Stimulated activated CD8-positive, alpha-beta memory T cell treated with anti-CD3 and anti-CD28 coated beads, Interleukin-7, amount 100 ng/mL, for 4 hours (primary cell): Measurements from ENCODE around the gene GABRP.
"Not testable (repeated sequence)": the region's sequence is repeated elsewhere in the genome, so short reads cannot be mapped to it uniquely, and the experiment has no call there.

Experiments
- DNase-seq, 2 donors: peaks; one replicate each; pipeline ENCODE4 v3.0.0-alpha.2; 2020; ENCODE audit warnings: low read depth in 2 of 2

The GABRP gene

DNA sequence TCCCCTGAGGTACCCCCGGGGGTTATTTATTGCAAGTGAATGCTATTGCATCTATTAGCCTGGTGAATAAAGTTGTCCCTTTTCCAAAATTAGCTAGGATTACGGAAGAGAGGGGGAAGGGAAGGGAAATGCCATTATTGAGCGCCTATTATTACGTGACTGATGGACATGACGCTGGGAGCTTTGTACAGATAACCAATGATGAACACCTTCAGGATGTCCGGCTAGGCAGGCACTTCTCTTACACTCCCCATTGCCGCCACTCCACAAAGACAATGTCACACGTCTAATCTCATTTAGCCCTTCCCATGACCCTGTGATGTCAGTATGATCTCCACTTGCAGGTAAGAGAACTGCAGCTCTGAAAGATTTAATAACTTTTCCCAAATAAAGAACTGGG lies 9.4 kb downstream of the GABRP start:
- no peak for DNase-seq

DNA sequence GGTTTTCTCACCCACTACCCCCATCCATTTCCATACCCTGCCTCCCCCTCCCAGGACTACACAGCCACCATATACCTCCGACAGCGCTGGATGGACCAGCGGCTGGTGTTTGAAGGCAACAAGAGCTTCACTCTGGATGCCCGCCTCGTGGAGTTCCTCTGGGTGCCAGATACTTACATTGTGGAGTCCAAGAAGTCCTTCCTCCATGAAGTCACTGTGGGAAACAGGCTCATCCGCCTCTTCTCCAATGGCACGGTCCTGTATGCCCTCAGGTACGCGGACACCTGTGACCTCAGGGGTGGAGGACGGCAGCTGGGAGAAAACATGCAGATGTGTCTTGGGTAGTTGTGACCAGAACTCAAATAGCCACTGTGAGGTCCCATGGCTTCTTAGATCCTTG lies 11.6 kb downstream of the GABRP start:
- DNase-seq: no peak

DNA sequence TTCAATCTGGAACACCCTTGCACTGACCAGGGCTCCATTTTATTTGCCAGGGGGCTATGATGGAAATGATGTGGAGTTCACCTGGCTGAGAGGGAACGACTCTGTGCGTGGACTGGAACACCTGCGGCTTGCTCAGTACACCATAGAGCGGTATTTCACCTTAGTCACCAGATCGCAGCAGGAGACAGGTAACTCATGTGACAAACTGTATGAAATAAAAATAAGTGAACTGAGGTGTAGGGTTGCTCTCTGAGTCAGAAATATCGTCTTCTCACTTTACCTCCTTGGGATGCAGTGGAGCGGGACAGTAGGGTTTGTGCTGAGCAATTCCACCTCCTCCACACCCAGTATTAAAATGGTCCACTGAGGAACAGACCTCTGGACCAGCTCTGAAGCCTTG lies 22.1 kb downstream of the GABRP start:
- DNase-seq: no peak

DNA sequence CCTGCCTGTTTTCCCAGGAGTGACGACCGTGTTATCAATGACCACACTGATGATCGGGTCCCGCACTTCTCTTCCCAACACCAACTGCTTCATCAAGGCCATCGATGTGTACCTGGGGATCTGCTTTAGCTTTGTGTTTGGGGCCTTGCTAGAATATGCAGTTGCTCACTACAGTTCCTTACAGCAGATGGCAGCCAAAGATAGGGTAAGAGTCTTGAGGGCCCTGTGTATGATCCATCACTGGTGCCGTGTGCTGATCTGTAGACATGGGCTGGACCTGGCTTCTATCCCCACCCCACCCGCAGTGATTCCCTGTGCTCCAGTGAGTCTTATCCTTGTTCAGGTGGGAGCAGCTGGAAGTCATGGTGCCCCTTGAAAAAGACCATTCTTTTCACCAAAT lies 26.0 kb downstream of the GABRP start:
- DNase-seq: no peak

DNA sequence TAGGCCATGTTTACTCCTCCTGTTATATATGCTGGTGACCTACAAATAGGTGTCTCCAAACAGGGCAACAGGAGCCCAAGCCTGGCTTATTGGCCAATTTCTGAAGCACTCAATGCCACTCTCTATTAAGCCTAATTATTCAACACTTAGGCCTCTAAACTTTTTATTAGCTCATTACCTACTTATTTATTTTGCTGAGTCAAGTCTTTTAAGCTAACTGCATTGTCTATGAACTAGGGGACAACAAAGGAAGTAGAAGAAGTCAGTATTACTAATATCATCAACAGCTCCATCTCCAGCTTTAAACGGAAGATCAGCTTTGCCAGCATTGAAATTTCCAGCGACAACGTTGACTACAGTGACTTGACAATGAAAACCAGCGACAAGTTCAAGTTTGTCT lies 28.2 kb downstream of the GABRP start:
- no peak for DNase-seq

DNA sequence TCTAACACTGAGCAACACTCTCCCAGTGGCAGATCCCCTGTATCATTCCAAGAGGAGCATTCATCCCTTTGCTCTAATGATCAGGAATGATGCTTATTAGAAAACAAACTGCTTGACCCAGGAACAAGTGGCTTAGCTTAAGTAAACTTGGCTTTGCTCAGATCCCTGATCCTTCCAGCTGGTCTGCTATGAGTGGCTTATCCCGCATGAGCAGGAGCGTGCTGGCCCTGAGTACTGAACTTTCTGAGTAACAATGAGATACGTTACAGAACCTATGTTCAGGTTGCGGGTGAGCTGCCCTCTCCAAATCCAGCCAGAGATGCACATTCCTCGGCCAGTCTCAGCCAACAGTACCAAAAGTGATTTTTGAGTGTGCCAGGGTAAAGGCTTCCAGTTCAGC lies 29.7 kb downstream of the GABRP start:
- DNase-seq: no peak

DNA sequence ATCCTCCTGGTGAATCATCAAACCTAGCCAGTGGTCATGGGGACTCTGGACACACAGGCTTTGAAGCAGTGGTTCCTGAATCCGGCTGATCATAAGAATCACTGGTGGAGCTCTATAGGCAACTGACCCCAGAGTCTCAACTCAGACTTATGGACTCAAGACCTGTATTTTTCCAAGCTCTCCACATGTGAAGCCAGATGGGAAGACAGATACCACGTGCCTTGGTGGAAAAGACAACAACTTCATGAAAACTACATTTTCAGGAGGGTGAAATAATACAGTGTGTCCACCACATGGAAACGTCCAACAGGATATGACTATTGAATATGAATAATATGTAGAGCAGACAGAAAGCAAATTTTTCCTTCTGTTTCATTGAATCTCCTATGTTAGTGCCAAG lies 33.7 kb downstream of the GABRP start:
- DNase-seq: no peak

DNA sequence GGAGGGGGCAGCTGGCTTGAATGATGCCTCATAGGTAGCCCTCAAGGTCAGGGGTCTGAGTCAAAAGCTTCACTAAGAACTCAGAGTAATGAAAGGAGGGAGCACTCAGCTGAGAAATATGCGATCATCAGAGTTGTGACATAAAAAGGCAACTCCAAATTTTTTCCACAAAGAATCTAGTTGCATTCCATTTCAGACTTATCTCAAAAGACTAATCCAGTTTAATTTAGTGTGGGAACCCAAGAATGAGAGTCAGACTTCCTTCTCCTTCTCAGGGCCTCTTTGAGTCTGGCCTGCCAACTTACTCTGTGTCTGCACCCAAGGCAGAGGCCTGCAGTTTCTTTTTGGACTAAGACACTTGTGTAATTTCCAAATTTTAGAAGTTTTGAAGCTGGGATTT lies 34.7 kb downstream of the GABRP start:
- DNase-seq: no peak

DNA sequence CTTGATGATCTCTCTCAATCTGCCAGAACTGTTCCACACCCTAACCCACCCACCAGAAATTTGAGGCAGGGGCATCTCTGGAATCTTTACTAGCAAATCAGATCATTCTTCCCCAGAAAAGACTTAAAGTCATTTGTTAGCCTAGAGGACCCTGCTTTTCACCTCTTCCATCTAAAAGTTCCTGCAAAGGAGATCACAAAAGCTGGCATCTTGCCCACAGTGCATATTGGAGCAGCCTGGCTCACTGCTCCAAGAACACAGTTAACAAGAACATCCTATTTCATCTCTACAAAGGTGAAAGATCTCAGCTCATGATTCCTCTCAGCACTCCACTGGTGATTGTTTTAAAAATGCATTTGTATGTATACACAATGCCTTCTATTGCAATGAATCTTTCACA lies 36.3 kb downstream of the GABRP start:
- no peak for DNase-seq

DNA sequence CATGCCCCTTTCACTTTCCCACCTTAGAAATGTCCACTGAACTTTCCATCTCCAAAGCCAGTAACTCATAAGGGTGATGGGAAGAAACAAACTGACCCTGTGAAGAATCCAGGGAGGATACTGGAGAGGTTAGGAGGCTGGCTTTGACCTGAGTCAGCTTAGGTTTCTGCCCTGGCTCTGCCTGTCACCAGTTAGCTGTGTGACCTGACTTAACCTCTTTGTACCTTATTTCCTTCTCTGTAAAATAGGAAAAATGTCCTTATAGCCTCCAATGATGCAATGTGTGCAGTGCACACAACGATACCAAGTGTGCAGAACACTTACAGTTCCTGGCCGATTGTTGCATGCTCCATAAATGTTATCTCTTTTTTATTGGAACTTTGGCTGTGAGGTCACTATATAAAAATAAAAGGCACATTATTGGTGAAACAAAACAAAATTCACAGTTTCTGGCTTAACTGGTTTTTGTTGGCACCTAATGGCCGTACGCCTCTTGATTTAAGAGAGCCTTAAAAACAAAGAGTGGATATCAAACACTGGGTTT lies 37.8 kb downstream of the GABRP start:
- no peak for DNase-seq

DNA sequence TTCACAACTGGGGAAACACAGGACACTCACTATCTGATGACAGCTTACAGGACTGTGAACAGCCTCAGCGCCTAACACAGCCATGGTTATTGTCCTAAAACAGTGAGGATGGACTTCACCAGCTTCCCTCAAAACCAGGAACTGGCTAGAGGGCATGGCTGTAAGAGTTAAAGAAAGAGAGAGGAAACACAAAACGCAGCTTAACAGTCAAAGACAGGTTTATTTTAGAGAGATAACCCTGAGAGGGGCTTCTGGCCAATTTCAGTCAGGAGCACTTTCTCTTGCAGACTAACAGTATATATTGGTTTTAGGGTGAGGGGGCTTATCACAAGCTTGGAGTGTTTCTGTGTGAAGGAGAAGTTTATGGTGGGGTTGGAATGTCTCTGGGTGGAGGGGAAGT lies 42.6 kb downstream of the GABRP start:
- DNase-seq: no peak

DNA sequence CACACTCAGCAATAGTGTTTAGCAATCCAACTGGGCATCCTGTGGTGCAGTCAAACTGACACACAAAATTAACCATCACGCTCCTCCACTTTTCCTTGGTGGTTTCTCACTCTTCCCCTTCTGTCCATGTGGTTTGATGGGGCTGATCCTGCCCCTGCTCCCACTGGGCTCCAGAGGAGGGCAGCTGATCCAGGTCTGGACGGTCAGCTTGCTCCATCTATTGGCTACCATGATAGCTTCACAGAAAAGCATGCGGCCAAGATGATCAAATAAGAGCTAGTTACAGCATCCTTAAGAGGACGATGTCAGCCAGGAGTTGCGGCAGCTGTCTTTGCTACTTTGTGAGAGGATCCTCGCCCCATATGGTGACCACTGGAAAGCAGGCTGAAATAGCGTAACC lies 48.7 kb downstream of the GABRP start:
- no peak for DNase-seq

DNA sequence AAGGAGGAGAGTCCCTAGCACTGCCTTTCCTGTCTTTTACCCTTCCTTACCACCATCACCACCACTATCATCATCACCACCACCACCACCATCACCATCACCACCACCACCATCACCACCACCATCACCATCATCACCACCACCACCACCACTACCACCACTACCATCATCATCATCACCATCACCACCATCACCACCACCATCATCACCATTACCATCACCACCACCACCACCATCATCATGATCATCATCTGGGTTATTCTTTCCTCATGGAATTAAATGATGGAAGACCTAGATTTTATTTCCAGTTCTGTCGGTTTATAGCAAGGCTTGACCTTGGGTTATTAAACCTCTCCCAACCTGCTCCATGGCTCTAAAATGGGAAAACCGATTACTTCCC lies 50.5 kb downstream of the GABRP start:
- DNase-seq: not testable (repeated sequence)

DNA sequence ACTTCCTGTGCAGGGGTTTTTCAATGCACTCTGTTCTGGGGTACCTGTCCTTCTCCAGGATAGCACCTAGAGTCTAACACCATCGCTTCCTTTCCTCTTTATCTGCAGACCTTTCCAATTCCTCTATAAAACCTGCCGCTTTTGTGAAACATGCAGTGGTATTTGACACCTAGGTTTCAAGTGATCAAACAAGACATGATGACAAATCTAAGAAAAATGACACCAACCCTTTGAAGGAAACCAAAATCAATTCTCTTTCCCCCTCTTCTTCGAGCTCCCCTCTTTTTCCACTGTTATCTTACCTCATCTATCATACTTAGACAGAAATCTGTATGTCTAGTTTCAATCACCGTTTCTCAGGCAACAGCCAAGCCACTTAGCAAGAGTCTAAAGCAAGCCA lies 52.7 kb downstream of the GABRP start:
- DNase-seq: no peak

DNA sequence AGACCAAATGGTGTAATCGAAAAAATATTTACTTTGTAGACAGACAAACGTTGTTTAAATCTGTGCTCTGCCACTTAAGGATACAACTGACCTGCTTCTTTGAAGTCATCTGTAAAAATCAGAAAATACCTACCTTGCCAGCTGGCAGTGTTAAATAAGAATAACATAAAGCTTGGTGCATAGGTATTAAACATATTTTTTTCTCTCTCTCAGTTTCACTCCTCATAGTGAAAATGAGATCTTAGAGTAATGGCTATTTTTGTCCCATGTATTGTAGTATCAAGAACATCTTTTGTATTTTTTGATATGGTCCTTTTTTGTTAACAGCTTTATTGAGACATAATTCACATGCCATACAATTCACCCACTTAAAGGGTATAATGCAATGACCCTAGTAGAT lies 60.3 kb downstream of the GABRP start:
- no peak for DNase-seq

DNA sequence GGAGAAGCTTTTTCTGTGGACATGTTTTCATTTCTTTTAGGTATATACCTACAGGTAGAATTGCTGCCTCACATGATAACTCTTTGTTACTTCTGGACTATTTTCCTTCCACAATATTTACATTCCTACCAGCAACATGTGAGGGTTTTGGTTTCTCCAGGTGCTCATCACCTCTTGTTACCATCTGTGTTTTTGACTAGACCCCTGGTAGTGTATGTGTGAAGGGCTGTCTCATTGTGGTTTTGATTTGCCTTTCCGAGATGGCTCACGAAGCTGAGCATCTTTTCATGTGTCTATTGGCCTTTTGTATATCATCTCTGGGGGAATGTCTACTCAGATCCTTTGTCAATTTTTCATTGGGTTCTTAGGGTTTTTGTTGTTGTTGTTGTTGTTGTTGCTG lies 61.1 kb downstream of the GABRP start:
- DNase-seq: no peak

DNA sequence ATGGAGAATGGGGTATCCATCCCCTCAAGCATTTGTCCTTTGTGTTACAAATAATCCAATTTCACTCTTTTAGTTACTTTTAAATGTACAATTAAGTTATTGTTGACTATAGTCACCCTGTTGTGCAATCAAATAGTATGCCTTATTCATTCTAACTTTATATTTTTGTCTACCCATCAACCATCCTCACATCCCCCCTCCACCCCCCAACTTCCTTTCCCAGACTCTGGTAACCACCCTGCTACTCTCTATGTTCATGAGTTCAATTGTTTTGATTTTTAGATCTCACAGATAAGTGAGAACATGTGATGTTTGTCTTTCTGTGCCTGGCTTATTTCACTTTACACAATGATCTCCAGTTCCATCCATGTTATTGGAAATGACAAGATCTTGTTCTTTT lies 62.9 kb downstream of the GABRP start:
- DNase-seq: no peak

DNA sequence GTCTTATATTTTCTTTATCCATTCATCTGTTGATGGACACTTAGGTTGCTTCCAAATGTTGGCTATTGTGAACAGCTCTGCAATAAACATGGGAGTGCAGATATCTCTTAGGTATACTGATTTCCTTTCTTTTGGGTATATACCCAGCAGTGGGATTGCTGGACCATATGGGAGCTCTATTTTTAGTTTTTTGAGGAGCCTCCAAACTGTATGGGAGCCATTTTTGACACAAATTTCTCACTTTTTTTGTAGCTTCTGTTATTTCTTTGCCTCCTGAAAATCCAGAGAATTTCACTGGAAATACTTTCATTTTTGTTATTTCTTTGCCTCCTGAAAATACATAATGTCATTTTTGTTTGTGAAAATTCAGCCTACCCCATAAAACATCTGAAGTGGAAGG lies 63.3 kb downstream of the GABRP start:
- DNase-seq: no peak

DNA sequence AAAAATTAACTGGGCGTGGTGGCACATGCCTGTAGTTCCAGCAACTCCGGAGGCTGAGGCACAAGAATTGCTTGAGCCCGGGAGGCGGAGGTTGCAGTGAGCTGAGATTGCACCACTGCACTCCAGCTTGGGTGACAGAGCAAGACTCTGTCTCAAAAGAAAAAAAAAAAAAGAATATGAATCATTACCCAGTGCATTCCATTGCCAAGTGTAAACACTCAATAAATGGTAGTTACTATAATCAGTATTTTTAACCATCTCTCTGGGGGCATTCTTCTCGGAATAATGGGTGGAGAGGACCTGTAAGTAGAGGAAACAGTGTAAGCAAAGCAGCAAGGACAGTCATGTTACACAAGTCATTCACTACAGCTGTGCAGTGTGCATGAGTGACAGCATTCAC lies 64.5 kb downstream of the GABRP start:
- no peak for DNase-seq

DNA sequence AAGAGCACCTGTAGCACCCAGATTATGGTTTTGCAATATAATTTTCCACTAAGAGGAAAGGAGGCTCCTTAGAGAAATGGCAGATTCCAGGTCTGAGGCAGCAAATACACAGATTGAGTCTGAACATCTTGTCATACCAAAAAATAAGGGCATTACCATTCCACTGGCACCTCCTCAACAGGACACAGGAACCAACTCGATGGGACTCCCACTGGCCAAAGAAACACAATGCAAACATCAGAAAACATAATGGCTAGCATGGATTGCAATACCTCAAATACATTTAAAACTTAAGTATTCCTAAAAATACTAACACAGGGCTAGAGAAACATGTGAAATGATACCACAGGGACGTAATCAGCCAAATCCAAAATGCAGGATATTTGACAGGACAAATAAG lies 65.8 kb downstream of the GABRP start:
- no peak for DNase-seq

DNA sequence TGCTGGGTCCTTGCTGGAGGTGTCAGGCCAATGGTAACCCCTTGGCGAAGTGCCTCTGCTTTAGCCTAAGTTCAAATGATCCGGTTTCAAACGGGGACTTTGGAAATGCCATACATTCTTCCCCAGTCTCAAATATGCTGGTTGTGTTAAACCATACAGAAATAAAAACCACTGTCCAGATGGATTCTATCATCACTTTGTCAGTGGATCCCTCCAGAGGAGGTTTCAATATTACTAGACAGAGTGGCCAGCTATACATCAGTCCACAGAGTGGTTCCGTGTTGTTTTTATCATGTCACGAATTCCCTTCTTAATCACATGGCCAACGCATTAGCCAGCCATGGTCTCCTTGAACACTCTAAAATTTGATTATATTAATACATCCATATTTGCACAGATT lies 71.0 kb downstream of the GABRP start:
- no peak for DNase-seq

DNA sequence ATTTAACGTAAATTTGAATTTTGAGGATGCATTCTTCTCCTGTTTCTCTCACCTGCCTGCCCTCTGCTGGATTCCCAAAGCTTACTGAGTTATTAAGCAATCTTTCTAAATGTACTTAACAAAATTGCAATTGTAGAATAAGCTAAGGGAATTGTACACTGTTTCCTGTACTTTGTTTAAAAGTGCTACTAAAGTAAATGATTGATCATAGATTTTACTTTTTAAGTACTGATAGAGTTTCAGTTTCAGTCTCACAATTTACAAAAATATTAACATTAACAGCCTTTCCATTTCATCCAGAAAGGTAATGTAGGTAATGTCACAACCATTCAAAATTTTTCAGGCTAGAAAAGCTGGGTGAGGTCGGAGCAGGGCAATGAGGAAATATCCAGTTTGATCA lies 73.5 kb downstream of the GABRP start:
- DNase-seq: no peak

DNA sequence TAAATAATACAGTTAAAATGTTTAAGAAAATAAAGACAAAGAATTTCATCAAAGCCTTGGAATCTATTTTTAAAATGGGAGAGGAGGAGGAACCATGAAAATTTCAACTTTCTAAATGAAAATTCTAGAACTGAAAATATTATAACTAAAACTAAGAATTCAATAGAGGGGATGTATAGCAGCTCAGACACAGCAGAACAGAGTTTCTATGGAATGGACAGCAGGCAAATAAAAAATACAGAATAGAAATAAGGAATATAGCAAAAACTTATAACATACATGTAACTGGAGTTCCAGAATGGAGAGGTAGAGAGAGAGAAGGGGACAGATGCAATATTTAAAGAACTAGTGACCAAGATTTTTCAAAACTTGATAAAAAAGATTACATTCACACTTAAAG lies 76.9 kb downstream of the GABRP start:
- no peak for DNase-seq

DNA sequence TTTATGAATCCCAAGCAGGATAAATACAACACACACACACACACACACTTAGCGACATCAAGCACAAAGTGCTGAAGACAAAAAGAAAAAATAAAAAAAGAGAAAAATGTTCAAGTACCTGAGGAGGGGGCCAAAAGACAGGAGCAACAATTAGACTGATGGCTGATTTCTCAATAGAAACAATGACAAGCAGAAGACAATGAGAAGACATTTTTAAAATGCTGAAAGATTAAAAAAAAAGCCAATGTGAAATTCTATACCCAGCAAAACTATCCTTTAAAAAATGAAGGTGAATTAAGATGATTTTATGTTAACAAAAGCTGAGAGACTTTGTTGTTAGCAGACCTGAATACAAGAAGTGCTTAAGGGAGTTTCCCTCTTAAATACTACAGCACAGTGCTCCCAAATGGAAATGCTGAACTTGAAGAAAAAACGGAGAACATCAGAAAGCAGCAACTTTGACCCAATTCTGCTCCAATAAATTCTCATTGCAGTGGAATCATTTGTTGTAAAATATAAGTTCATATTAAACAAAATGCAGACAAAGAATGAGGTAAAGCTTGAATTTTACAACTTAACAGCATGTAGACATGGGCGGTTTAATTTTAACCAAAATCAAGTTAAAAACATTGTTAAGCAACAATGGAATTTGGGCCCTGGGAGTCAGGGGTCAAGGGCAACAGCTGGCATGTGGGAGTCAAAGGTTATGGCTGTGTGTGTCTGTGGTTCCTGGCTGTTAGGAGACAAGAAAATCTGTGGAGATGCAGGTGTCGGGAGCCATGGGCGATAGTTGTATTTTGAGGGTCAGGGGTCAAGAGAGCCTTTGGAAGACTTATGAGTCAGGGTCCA lies 77.5 kb downstream of the GABRP start:
- DNase-seq: no peak
